K562 (cell line): ENCODE results near the gene ARPC4. TPM values are rescaled to one million over a fixed set of nuclear protein-coding genes. Genes with fewer than 3 reads are reported as not detected.
A peak's percentile ranks its signal among the peaks of the same experiment; 100 is the strongest.

Experiments
- CHD2 ChIP-seq: IDR thresholded peaks from 2 replicates; pipeline ENCODE4 v1.6.1; 2011; ENCODE audit warnings: low read depth, low read length
- DNMT1 ChIP-seq: fragments of 450-650 bp; IDR thresholded peaks from 2 replicates; pipeline ENCODE4 v1.6.1; 2016; ENCODE audit warnings: antibody characterized with exemption, mild to moderate bottlenecking
- EZH2 ChIP-seq: IDR thresholded peaks from 2 replicates; pipeline ENCODE4 v1.6.1; 2012; ENCODE audit warnings: low read depth, mild to moderate bottlenecking, inconsistent platforms, low read length, borderline replicate concordance
- HNRNPUL1 ChIP-seq: fragments of 200-400 bp; formaldehyde crosslinking; IDR thresholded peaks from 2 replicates; pipeline ENCODE4 v1.6.1; 2017; ENCODE audit warnings: low read length
- TEAD4 ChIP-seq, 2 experiments: sonication (generic) in 1 of 2; formaldehyde crosslinking in 1 of 2; IDR thresholded peaks; 2 replicates each; pipeline versions ENCODE4 v1.6.1 to v1.8.0; 2012 to 2022; ENCODE audit warnings: borderline replicate concordance in 1 of 2, inconsistent platforms in 1 of 2, low read length in 1 of 2, mild to moderate bottlenecking in 1 of 2, missing genetic modification reagents in 1 of 2
- ZNF174 ChIP-seq: fragments of 250-450 bp; sonication (Bioruptor Pico); IDR thresholded peaks from 2 replicates; pipeline ENCODE4 v1.4.0; 2020; ENCODE audit warnings: mild to moderate bottlenecking
- ZNF224 ChIP-seq: sonication (generic); formaldehyde crosslinking; IDR thresholded peaks from 2 replicates; pipeline ENCODE4 v1.8.0; 2022; ENCODE audit warnings: mild to moderate bottlenecking, missing genetic modification reagents
- ZNF311 ChIP-seq: fragments of 250-450 bp; sonication (Bioruptor Pico); IDR thresholded peaks from 2 replicates; pipeline ENCODE4 v1.4.0; 2020; ENCODE audit warnings: mild to moderate bottlenecking, moderate library complexity
- ZNF347 ChIP-seq: fragments of 450-650 bp; formaldehyde crosslinking; IDR thresholded peaks from 2 replicates; pipeline ENCODE4 v1.4.0; 2020; ENCODE audit warnings: low read depth, mild to moderate bottlenecking, moderate library complexity
- ZNF699 ChIP-seq: fragments of 250-450 bp; sonication (Bioruptor Pico); IDR thresholded peaks from 2 replicates; pipeline ENCODE4 v1.8.0; 2021; ENCODE audit warnings: mild to moderate bottlenecking, moderate library complexity; ENCODE audit not compliant: insufficient replicate concordance
- polyA plus RNA-seq, 8 experiments: library from polyadenylated mRNA; depleted of rRNA in 4 of 8; stranded (reverse) in 5 of 8; unstranded in 3 of 8; fragments of >200 nt; fragmentation: Nextera tagmentation in 2 of 8; fragmentation: Illumina TruSeq in 1 of 8; extraction: Ambion mirVana in 2 of 8; extraction: Trizol in 1 of 8; gene quantifications; 2 replicates each; pipeline versions ENCODE4 v1.2.1 to v1.2.3, GENCODE V29; 2011 to 2014; ENCODE audit warnings: inconsistent platforms in 1 of 8, missing spikeins in 1 of 8
- total RNA-seq, 7 experiments: library from RNA; depleted of rRNA in 6 of 7; stranded (reverse); fragments of >200 nt in 6 of 7; fragmentation: Illumina TruSeq in 2 of 7; extraction: Trizol in 2 of 7; gene quantifications; 2 replicates each; pipeline versions ENCODE4 v1.2.1 to v1.2.3, GENCODE V29; 2011 to 2021; ENCODE audit warnings: low replicate concordance in 1 of 7
- TF ChIP-seq, protein P1 (sequence below): fragments of 450-650 bp; formaldehyde crosslinking; IDR thresholded peaks from 2 replicates; pipeline ENCODE4 v1.4.0; 2022; ENCODE audit warnings: missing genetic modification characterization
- TF ChIP-seq, protein P2 (sequence below): fragments of 250-450 bp; sonication (Bioruptor Pico); IDR thresholded peaks from 2 replicates; pipeline ENCODE4 v1.8.0; 2022; ENCODE audit warnings: inconsistent platforms, mild to moderate bottlenecking, moderate library complexity, borderline replicate concordance
- TF ChIP-seq, protein P3 (sequence below): sonication (generic); formaldehyde crosslinking; IDR thresholded peaks from 2 replicates; pipeline ENCODE4 v1.8.0; 2022; ENCODE audit warnings: missing genetic modification reagents, mild to moderate bottlenecking, moderate library complexity, borderline replicate concordance
- TF ChIP-seq, protein P4 (sequence below): IDR thresholded peaks from 3 replicates; pipeline ENCODE4 v1.6.1; 2011; ENCODE audit warnings: borderline replicate concordance, mild to moderate bottlenecking, moderate library complexity; ENCODE audit not compliant: insufficient read length; ENCODE audit errors: extremely low read depth
- TF ChIP-seq, protein P5 (sequence below): IDR thresholded peaks from 2 replicates; pipeline ENCODE4 v1.6.1; 2011; ENCODE audit warnings: borderline replicate concordance, low read depth, mild to moderate bottlenecking, moderate library complexity, low read length; ENCODE audit not compliant: insufficient read depth, poor library complexity, severe bottlenecking
- TF ChIP-seq, protein P6 (sequence below): fragments of 250-450 bp; sonication (Bioruptor Pico); IDR thresholded peaks from 2 replicates; pipeline ENCODE4 v1.4.0; 2020; ENCODE audit warnings: borderline replicate concordance

Gene ARPC4
- total and polyA plus RNA-seq, 9 of the 15 experiments (the other 6 are each of a cell fraction or from before 2014, with no cell fraction given): 20.1 to 153 (median 119) TPM

DNA sequence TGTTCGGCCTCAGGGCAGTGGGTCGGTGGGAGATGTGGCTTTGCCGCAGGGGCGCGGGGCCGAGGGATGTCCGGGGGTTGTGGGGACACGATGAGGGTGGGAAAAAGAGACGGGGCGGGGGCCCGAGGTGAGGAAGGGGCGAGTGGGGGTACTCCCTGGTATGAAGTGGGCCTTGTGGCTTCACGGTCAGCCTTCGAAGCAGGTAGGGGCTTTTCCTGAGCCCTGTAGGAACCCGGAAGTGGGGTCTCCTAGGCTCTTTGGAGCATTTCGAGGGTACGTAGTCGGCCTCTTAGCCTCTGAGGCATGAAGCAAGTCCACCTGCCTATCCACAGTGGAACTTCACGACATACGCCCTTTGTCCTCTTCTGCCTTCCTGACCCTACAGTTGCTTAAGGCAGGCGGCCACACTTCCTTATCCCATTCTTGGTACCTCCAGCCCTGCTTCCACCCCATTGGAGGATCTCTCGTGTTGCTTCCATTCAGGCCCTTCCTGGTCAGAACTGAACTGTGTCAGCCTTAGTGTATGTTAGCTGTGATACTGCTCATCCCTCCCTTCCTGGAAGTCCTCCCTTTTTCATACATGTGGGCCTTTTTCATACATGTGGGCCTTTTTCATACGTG lies 389 bp downstream of the ARPC4 start (continued):
- TF ChIP-seq, protein P1, sequence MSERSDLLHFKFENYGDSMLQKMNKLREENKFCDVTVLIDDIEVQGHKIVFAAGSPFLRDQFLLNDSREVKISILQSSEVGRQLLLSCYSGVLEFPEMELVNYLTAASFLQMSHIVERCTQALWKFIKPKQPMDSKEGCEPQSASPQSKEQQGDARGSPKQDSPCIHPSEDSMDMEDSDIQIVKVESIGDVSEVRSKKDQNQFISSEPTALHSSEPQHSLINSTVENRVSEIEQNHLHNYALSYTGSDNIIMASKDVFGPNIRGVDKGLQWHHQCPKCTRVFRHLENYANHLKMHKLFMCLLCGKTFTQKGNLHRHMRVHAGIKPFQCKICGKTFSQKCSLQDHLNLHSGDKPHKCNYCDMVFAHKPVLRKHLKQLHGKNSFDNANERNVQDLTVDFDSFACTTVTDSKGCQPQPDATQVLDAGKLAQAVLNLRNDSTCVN: no peak
- TF ChIP-seq, protein P2, sequence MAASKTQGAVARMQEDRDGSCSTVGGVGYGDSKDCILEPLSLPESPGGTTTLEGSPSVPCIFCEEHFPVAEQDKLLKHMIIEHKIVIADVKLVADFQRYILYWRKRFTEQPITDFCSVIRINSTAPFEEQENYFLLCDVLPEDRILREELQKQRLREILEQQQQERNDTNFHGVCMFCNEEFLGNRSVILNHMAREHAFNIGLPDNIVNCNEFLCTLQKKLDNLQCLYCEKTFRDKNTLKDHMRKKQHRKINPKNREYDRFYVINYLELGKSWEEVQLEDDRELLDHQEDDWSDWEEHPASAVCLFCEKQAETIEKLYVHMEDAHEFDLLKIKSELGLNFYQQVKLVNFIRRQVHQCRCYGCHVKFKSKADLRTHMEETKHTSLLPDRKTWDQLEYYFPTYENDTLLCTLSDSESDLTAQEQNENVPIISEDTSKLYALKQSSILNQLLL (CRISPR knock-in tag): no peak
- TF ChIP-seq ZNF311 (CRISPR knock-in tag) (no peak), CHD2 (peak; percentile 41; the same call in 1 of the 2 replicates), DNMT1 (0 out of 2 replicates have a peak, but pooled peaks have one; percentile 0), ZNF347 (CRISPR knock-in tag) (no peak), ZNF224 (CRISPR knock-in tag) (no peak), TEAD4 (IDR thresholded peaks at IDR 0.05; ENCODE audit: low read length) (0 out of 2 replicates have a peak, but pooled peaks have one; percentile 5), TEAD4 (CRISPR knock-in tag; IDR thresholded peaks at IDR 0.05; ENCODE audit: borderline replicate concordance) (no peak), EZH2 (no peak), ZNF174 (CRISPR knock-in tag) (no peak), ZNF699 (CRISPR knock-in tag) (no peak), HNRNPUL1 (peak; percentile 75; the same call in 1 of the 2 replicates)
- TF ChIP-seq, protein P3, sequence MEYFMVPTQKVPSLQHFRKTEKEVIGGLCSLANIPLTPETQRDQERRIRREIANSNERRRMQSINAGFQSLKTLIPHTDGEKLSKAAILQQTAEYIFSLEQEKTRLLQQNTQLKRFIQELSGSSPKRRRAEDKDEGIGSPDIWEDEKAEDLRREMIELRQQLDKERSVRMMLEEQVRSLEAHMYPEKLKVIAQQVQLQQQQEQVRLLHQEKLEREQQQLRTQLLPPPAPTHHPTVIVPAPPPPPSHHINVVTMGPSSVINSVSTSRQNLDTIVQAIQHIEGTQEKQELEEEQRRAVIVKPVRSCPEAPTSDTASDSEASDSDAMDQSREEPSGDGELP (CRISPR knock-in tag): peak; percentile 23
- TF ChIP-seq, protein P4, sequence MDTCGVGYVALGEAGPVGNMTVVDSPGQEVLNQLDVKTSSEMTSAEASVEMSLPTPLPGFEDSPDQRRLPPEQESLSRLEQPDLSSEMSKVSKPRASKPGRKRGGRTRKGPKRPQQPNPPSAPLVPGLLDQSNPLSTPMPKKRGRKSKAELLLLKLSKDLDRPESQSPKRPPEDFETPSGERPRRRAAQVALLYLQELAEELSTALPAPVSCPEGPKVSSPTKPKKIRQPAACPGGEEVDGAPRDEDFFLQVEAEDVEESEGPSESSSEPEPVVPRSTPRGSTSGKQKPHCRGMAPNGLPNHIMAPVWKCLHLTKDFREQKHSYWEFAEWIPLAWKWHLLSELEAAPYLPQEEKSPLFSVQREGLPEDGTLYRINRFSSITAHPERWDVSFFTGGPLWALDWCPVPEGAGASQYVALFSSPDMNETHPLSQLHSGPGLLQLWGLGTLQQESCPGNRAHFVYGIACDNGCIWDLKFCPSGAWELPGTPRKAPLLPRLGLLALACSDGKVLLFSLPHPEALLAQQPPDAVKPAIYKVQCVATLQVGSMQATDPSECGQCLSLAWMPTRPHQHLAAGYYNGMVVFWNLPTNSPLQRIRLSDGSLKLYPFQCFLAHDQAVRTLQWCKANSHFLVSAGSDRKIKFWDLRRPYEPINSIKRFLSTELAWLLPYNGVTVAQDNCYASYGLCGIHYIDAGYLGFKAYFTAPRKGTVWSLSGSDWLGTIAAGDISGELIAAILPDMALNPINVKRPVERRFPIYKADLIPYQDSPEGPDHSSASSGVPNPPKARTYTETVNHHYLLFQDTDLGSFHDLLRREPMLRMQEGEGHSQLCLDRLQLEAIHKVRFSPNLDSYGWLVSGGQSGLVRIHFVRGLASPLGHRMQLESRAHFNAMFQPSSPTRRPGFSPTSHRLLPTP: no peak
- TF ChIP-seq, protein P5, sequence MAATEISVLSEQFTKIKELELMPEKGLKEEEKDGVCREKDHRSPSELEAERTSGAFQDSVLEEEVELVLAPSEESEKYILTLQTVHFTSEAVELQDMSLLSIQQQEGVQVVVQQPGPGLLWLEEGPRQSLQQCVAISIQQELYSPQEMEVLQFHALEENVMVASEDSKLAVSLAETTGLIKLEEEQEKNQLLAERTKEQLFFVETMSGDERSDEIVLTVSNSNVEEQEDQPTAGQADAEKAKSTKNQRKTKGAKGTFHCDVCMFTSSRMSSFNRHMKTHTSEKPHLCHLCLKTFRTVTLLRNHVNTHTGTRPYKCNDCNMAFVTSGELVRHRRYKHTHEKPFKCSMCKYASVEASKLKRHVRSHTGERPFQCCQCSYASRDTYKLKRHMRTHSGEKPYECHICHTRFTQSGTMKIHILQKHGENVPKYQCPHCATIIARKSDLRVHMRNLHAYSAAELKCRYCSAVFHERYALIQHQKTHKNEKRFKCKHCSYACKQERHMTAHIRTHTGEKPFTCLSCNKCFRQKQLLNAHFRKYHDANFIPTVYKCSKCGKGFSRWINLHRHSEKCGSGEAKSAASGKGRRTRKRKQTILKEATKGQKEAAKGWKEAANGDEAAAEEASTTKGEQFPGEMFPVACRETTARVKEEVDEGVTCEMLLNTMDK: no peak
- TF ChIP-seq, protein P6, sequence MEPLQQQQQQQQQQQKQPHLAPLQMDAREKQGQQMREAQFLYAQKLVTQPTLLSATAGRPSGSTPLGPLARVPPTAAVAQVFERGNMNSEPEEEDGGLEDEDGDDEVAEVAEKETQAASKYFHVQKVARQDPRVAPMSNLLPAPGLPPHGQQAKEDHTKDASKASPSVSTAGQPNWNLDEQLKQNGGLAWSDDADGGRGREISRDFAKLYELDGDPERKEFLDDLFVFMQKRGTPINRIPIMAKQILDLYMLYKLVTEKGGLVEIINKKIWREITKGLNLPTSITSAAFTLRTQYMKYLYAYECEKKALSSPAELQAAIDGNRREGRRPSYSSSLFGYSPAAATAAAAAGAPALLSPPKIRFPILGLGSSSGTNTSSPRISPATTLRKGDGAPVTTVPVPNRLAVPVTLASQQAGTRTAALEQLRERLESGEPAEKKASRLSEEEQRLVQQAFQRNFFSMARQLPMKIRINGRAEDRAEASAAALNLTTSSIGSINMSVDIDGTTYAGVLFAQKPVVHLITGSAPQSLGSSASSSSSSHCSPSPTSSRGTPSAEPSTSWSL (CRISPR knock-in tag): no peak
